ENCODE data around the gene FBXL19. TPM values are rescaled to one million over a fixed set of nuclear protein-coding genes. Genes with fewer than 3 reads are reported as not detected.

Gene FBXL19
- total and polyA plus RNA-seq, 2 of the 13 experiments (the other 11 are each of a cell fraction or from before 2014, with no cell fraction given): 6.0 to 13.7 TPM

DNA sequence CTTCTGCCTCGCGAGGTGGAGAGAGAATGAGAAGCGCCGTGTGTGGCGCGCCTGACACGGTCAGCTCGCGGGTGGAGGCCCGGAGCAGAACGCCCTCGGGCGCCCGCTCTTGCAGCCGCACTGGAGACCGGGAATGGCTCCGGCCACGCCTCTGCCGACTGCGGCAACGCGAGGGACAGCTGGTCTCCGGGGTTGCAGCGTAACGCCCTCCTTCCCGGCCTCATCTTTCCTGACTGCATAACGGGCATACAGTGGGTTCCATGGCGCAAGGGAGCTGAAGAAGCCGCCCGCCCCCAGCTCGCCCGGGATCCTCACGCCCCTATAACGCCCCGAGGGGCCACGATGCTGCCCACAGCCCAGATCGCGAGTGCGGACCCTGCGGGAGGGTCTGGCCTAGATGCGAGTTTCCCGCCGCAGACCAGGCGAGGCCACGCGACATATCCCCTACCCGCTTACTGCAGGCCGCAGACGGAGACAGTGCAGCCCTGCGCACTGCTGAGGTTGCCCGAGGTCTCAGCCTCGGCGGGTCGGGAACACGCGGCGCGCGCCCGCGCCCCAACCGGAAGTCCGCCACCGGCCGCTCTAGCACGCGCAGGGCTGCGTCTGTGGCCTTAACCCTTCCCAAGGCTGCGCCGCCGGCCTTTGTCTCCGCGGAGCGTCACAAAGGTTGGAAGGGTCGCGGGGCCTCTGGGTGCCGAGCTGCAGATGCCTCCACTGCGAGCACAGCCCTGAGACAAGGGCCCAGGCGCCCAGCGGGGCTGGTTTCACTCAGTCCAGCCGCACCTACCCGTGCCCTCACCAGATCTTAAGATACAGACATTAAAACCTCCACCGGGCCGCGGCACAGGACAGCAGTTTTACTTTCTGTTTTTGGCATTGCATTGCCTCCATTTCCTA is 48.3 kb upstream of the FBXL19 start (continued):
- TF ChIP-seq, protein P1, sequence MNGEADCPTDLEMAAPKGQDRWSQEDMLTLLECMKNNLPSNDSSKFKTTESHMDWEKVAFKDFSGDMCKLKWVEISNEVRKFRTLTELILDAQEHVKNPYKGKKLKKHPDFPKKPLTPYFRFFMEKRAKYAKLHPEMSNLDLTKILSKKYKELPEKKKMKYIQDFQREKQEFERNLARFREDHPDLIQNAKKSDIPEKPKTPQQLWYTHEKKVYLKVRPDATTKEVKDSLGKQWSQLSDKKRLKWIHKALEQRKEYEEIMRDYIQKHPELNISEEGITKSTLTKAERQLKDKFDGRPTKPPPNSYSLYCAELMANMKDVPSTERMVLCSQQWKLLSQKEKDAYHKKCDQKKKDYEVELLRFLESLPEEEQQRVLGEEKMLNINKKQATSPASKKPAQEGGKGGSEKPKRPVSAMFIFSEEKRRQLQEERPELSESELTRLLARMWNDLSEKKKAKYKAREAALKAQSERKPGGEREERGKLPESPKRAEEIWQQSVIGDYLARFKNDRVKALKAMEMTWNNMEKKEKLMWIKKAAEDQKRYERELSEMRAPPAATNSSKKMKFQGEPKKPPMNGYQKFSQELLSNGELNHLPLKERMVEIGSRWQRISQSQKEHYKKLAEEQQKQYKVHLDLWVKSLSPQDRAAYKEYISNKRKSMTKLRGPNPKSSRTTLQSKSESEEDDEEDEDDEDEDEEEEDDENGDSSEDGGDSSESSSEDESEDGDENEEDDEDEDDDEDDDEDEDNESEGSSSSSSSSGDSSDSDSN (CRISPR knock-in tag; IDR thresholded peaks at IDR 0.05): peak; percentile 98
- TF ChIP-seq FIP1L1 (IDR thresholded peaks at IDR 0.05; ENCODE audit: borderline replicate concordance, insufficient read depth, low read depth, low read length): no peak; the same call in 1 of the 2 replicates
- TF ChIP-seq ZIK1 (CRISPR knock-in tag; IDR thresholded peaks at IDR 0.05; ENCODE audit: borderline replicate concordance, low read depth): peak; percentile 95
- peak; percentile 99 for TF ChIP-seq GABPA (IDR thresholded peaks at IDR 0.05; ENCODE audit: low read depth, low read length)
- TF ChIP-seq GABPA (CRISPR knock-in tag; IDR thresholded peaks at IDR 0.05; ENCODE audit: low read depth): peak; percentile 94
- peak; percentile 94 for TF ChIP-seq ZNF558 (CRISPR knock-in tag; IDR thresholded peaks at IDR 0.05; ENCODE audit: borderline replicate concordance)
- TF ChIP-seq ZNF224 (CRISPR knock-in tag; IDR thresholded peaks at IDR 0.05): peak; percentile 82
- peak; percentile 98 for TF ChIP-seq BRCA1 (CRISPR knock-in tag; IDR thresholded peaks at IDR 0.05)
- 0 out of 2 replicates have a peak, but pooled peaks have one; percentile 56 for TF ChIP-seq JUND (CRISPR knock-in tag; IDR thresholded peaks at IDR 0.05)
- TF ChIP-seq, protein P2, sequence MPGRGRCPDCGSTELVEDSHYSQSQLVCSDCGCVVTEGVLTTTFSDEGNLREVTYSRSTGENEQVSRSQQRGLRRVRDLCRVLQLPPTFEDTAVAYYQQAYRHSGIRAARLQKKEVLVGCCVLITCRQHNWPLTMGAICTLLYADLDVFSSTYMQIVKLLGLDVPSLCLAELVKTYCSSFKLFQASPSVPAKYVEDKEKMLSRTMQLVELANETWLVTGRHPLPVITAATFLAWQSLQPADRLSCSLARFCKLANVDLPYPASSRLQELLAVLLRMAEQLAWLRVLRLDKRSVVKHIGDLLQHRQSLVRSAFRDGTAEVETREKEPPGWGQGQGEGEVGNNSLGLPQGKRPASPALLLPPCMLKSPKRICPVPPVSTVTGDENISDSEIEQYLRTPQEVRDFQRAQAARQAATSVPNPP (CRISPR knock-in tag; IDR thresholded peaks at IDR 0.05): peak; percentile 98
- no peak; the same call in none of the 2 replicates for TF ChIP-seq RCOR2 (CRISPR knock-in tag; IDR thresholded peaks at IDR 0.05)
- TF ChIP-seq, protein P3, sequence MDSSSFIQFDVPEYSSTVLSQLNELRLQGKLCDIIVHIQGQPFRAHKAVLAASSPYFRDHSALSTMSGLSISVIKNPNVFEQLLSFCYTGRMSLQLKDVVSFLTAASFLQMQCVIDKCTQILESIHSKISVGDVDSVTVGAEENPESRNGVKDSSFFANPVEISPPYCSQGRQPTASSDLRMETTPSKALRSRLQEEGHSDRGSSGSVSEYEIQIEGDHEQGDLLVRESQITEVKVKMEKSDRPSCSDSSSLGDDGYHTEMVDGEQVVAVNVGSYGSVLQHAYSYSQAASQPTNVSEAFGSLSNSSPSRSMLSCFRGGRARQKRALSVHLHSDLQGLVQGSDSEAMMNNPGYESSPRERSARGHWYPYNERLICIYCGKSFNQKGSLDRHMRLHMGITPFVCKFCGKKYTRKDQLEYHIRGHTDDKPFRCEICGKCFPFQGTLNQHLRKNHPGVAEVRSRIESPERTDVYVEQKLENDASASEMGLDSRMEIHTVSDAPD (CRISPR knock-in tag; IDR thresholded peaks at IDR 0.05): no peak
- TF ChIP-seq SOX5 (CRISPR knock-in tag; IDR thresholded peaks at IDR 0.05; ENCODE audit: borderline replicate concordance): peak; percentile 85
- TF ChIP-seq, protein P4, sequence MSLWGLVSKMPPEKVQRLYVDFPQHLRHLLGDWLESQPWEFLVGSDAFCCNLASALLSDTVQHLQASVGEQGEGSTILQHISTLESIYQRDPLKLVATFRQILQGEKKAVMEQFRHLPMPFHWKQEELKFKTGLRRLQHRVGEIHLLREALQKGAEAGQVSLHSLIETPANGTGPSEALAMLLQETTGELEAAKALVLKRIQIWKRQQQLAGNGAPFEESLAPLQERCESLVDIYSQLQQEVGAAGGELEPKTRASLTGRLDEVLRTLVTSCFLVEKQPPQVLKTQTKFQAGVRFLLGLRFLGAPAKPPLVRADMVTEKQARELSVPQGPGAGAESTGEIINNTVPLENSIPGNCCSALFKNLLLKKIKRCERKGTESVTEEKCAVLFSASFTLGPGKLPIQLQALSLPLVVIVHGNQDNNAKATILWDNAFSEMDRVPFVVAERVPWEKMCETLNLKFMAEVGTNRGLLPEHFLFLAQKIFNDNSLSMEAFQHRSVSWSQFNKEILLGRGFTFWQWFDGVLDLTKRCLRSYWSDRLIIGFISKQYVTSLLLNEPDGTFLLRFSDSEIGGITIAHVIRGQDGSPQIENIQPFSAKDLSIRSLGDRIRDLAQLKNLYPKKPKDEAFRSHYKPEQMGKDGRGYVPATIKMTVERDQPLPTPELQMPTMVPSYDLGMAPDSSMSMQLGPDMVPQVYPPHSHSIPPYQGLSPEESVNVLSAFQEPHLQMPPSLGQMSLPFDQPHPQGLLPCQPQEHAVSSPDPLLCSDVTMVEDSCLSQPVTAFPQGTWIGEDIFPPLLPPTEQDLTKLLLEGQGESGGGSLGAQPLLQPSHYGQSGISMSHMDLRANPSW (CRISPR knock-in tag; IDR thresholded peaks at IDR 0.05; ENCODE audit: borderline replicate concordance): peak; percentile 97
- peak; percentile 99; the same call in 1 of the 2 replicates for TF ChIP-seq NRL (CRISPR knock-in tag; IDR thresholded peaks at IDR 0.05; ENCODE audit: borderline replicate concordance)
- peak; percentile 95 for TF ChIP-seq TBP (CRISPR knock-in tag; IDR thresholded peaks at IDR 0.05)
- TF ChIP-seq, protein P5, sequence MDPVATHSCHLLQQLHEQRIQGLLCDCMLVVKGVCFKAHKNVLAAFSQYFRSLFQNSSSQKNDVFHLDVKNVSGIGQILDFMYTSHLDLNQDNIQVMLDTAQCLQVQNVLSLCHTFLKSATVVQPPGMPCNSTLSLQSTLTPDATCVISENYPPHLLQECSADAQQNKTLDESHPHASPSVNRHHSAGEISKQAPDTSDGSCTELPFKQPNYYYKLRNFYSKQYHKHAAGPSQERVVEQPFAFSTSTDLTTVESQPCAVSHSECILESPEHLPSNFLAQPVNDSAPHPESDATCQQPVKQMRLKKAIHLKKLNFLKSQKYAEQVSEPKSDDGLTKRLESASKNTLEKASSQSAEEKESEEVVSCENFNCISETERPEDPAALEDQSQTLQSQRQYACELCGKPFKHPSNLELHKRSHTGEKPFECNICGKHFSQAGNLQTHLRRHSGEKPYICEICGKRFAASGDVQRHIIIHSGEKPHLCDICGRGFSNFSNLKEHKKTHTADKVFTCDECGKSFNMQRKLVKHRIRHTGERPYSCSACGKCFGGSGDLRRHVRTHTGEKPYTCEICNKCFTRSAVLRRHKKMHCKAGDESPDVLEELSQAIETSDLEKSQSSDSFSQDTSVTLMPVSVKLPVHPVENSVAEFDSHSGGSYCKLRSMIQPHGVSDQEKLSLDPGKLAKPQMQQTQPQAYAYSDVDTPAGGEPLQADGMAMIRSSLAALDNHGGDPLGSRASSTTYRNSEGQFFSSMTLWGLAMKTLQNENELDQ (CRISPR knock-in tag; IDR thresholded peaks at IDR 0.05; ENCODE audit: borderline replicate concordance): peak; percentile 76
- no peak for TF ChIP-seq HNRNPH1 (optimal IDR thresholded peaks at IDR 0.05; ENCODE audit: low read depth, low read length)

Data from HepG2 (cell line).